OCI-LY7 (cell line): ENCODE measurements around the gene GBA2. TPM values are rescaled to one million over a fixed set of nuclear protein-coding genes. Genes with fewer than 3 reads are reported as not detected.

Source experiments
- BruUV-seq: library from RNA; stranded (reverse); fragments of 400-500 nt; replicated peaks from 2 replicates; lab custom pipeline; 2021; lab: Mats Ljungman, UMichigan
- CTCF ChIA-PET: fragments of 300-600 bp; sonication (Branson Sonifier 250); formaldehyde crosslinking; loops from one replicate; lab custom pipeline; 2022; ENCODE audit warnings: antibody characterized with exemption; ENCODE audit not compliant: unreplicated experiment; lab: Charles Lee
- POLR2A ChIA-PET: fragments of 300-600 bp; sonication (Branson Sonifier 250); formaldehyde crosslinking; loops from one replicate; lab custom pipeline; 2022; ENCODE audit warnings: antibody characterized with exemption; lab: Charles Lee
- DNase-seq: peaks from one replicate; pipeline ENCODE4 v3.0.0-alpha.2; 2015; ENCODE audit warnings: low spot score
- H2AFZ ChIP-seq: fragments of 200-600 bp; sonication (generic), shearing (Covaris generic); 2 replicates; pipeline ENCODE4 v1.6.1; 2014; ENCODE audit warnings: mild to moderate bottlenecking, antibody characterized with exemption, low read length, moderate library complexity
- H3K27ac ChIP-seq: fragments of 200-600 bp; sonication (generic); 2 replicates; pipeline ENCODE4 v1.5.1; 2014; ENCODE audit warnings: mixed run types, low read depth, mild to moderate bottlenecking, moderate library complexity, low read length, inconsistent platforms; ENCODE audit not compliant: poor library complexity, severe bottlenecking
- H3K36me3 ChIP-seq: fragments of 200-600 bp; sonication (generic); 2 replicates; pipeline ENCODE4 v1.6.1; 2014; ENCODE audit warnings: mild to moderate bottlenecking, antibody characterized with exemption, low read length, moderate library complexity, mixed read lengths; ENCODE audit not compliant: insufficient read depth
- H3K4me1 ChIP-seq: fragments of 200-600 bp; sonication (generic); 2 replicates; pipeline ENCODE4 v1.5.1; 2014; ENCODE audit warnings: mild to moderate bottlenecking, low read length; ENCODE audit not compliant: insufficient read depth, poor library complexity, severe bottlenecking
- H3K4me2 ChIP-seq: fragments of 200-600 bp; sonication (generic); 2 replicates; pipeline ENCODE4 v1.6.1; 2014; ENCODE audit warnings: mild to moderate bottlenecking, low read length
- H3K4me3 ChIP-seq: fragments of 200-600 bp; sonication (generic); 2 replicates; pipeline ENCODE4 v1.5.1; 2014; ENCODE audit warnings: mild to moderate bottlenecking, low read depth, low read length; ENCODE audit not compliant: poor library complexity, severe bottlenecking
- H3K79me2 ChIP-seq: fragments of 200-600 bp; sonication (generic); 2 replicates; pipeline ENCODE4 v1.6.1; 2016; ENCODE audit warnings: low read depth, mild to moderate bottlenecking, low read length, moderate library complexity, mixed read lengths; ENCODE audit not compliant: insufficient read depth
- H3K9me2 ChIP-seq: fragments of 200-600 bp; sonication (generic); 2 replicates; pipeline ENCODE4 v1.6.1; 2016; ENCODE audit warnings: mild to moderate bottlenecking, low read length, mixed read lengths; ENCODE audit not compliant: insufficient read depth
- H3K9me3 ChIP-seq: fragments of 200-600 bp; sonication (generic); 2 replicates; pipeline ENCODE4 v1.6.1; 2014; ENCODE audit warnings: mild to moderate bottlenecking, mixed run types, low read length, mixed read lengths
- H4K20me1 ChIP-seq: fragments of 200-600 bp; sonication (generic); 2 replicates; pipeline ENCODE4 v1.6.1; 2014; ENCODE audit warnings: mild to moderate bottlenecking, antibody characterized with exemption, low read length, moderate library complexity, mixed read lengths; ENCODE audit not compliant: insufficient read depth
- CTCF ChIP-seq: fragments of 200-600 bp; sonication (generic); conservative IDR thresholded peaks from 2 replicates; pipeline ENCODE4 v1.5.1; 2014; ENCODE audit warnings: mild to moderate bottlenecking, antibody characterized with exemption, low read length, moderate library complexity, mixed read lengths
- EZH2phosphoT487 ChIP-seq: fragments of 200-600 bp; sonication (generic); IDR thresholded peaks from 2 replicates; pipeline ENCODE4 v1.6.1; 2018; ENCODE audit warnings: low read depth, borderline replicate concordance, mild to moderate bottlenecking, mixed run types, antibody characterized with exemption, low read length, moderate library complexity, mixed read lengths
- intact Hi-C: fragments of 100-400 bp; cut with micrococcal nuclease; formaldehyde crosslinking; loops from one replicate; pipeline ENCODE4 v1.10.0; 2022; ENCODE audit not compliant: unreplicated experiment
- total RNA-seq, 2 experiments: library from RNA; depleted of rRNA in 1 of 2; stranded (reverse); fragments of >200 nt in 1 of 2; shearing (Covaris generic) in 1 of 2; gene quantifications; 2 replicates each; pipeline ENCODE4 v1.2.3, GENCODE V29; 2014 to 2022

GBA2 gene
- total RNA-seq, 2 experiments from 2014 or later: 66.0 to 68.2 TPM

GRCh38 chr9:35728041-35728971 lies 20.7 kb downstream of the GBA2 start:
- ChIA-PET POLR2A (interaction anchor here (0.6 to 2.4 kb wide), 21 partner anchors 11 to 258 kb away, joined by 3 to 18 read pairs (median 4); partner anchors contain the start of genes ARHGEF39, CA9, GBA2 and RGP1), CTCF (interaction anchor here (0.8 to 2.2 kb wide), 12 partner anchors 13 to 112 kb away, joined by 3 to 13 read pairs (median 4); partner anchors contain the start of genes ARHGEF39, GBA2 and RGP1)
- Histone ChIP-seq H3K36me3 (peaks cover 38% of the 10 kb centered on the region), H3K79me2 (peaks cover 51% of the 10 kb centered on the region), H4K20me1 (peaks cover 15% of the 10 kb centered on the region; the same call in 1 of the 2 replicates), H3K27ac (peak overlapping the region; percentile 46), H3K4me2 (peak overlapping the region; percentile 97), H3K4me3 (peak overlapping the region; percentile 89), H3K4me1 (peaks cover 49% of the 10 kb centered on the region), H3K9me2 (no peaks in the 10 kb centered on the region), H3K9me3 (no peaks in the 10 kb centered on the region), H2AFZ (no peak overlapping the region)
- BruUV-seq: no TSS peak
- TF ChIP-seq EZH2phosphoT487 (no peak), CTCF (no peak)
- DNase-seq: peak; percentile 63
- intact Hi-C loops: loop anchor here (2.0 kb wide), 1 partner anchor 70 kb away; the partner anchor contains the start of genes CCDC107 and RMRP

- peak overlapping the region; percentile 89 for H3K4me3 ChIP-seq
- peaks cover 15% of the 10 kb centered on the region; the same call in 1 of the 2 replicates for H4K20me1 ChIP-seq
- H3K9me3 ChIP-seq: no peaks in the 10 kb centered on the region
- no peak overlapping the region for H2AFZ ChIP-seq
- no peak for DNase-seq
- intact Hi-C loops: loop anchor here (2.0 kb wide), 1 partner anchor 69 kb away; the partner anchor contains the start of genes CCDC107 and RMRP
- H3K9me2 ChIP-seq: no peaks in the 10 kb centered on the region
- peaks cover 51% of the 10 kb centered on the region for H3K79me2 ChIP-seq
- CTCF ChIA-PET: interaction anchor here (0.8 to 2.2 kb wide), 12 partner anchors 22 to 111 kb away, joined by 3 to 13 read pairs (median 4); partner anchors contain the start of genes ARHGEF39, GBA2 and RGP1
- POLR2A ChIA-PET: interaction anchor here (0.7 to 2.4 kb wide), 16 partner anchors 10 to 134 kb away, joined by 3 to 18 read pairs (median 4); partner anchors contain the start of genes ARHGEF39, CA9, GBA2 and RGP1
- no TSS peak for BruUV-seq
- peaks cover 48% of the 10 kb centered on the region for H3K4me1 ChIP-seq
- no peak for TF ChIP-seq CTCF
- TF ChIP-seq EZH2phosphoT487: no peak
- H3K27ac ChIP-seq: peak overlapping the region; percentile 46
- peaks cover 44% of the 10 kb centered on the region for H3K36me3 ChIP-seq
- H3K4me2 ChIP-seq: peak overlapping the region; percentile 97
Observed at GRCh38 chr9:35727676-35728040, 21.4 kb downstream of the GBA2 start.
